OCI-LY1 (cell line): ENCODE measurements around the gene PBX1.

Experiments used
- EZH2 ChIP-seq: fragments of 200-600 bp; sonication (generic), shearing (Covaris generic); IDR thresholded peaks from 2 replicates; pipeline ENCODE4 v1.8.0; 2017; ENCODE audit warnings: borderline replicate concordance, mixed run types, mild to moderate bottlenecking, antibody characterized with exemption, low read length, moderate library complexity, mixed read lengths
- TF ChIP-seq, protein P1 (sequence below): fragments of 200-600 bp; sonication (generic), shearing (Covaris generic); IDR thresholded peaks from 2 replicates; pipeline ENCODE4 v1.5.1; 2017; ENCODE audit warnings: mild to moderate bottlenecking, antibody characterized with exemption, low read length, moderate library complexity, mixed read lengths

DNA sequence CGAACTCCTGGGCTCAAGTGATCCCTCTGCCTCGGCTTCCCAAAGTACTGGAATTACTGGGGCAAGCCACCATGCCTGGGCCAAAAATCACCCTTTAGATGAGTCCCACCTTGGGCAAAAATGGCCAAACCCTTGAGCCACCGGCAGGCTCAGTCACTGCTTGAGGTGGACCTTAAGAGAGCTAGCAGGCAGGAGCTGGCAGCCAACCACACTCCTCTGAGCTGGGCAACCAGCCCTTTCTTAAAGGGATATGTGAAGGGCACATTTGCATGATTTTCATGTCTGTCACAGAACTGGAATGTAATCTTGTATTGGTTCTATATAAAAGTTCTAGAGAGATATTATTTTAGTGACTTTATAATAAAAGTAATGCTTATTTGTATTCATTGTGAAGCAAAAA, 316.5 kb downstream of the PBX1 start:
- TF ChIP-seq, protein P1, sequence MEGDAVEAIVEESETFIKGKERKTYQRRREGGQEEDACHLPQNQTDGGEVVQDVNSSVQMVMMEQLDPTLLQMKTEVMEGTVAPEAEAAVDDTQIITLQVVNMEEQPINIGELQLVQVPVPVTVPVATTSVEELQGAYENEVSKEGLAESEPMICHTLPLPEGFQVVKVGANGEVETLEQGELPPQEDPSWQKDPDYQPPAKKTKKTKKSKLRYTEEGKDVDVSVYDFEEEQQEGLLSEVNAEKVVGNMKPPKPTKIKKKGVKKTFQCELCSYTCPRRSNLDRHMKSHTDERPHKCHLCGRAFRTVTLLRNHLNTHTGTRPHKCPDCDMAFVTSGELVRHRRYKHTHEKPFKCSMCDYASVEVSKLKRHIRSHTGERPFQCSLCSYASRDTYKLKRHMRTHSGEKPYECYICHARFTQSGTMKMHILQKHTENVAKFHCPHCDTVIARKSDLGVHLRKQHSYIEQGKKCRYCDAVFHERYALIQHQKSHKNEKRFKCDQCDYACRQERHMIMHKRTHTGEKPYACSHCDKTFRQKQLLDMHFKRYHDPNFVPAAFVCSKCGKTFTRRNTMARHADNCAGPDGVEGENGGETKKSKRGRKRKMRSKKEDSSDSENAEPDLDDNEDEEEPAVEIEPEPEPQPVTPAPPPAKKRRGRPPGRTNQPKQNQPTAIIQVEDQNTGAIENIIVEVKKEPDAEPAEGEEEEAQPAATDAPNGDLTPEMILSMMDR = no peak
- TF ChIP-seq EZH2 = no peak
